Activated B cell treated with CpG ODN at 0.5 μM for 24 hours (primary cell): ENCODE data around the gene GUCY2F. TPM values are rescaled to one million over a fixed set of nuclear protein-coding genes. Genes with fewer than 3 reads are reported as not detected.

Experiments
- ATAC-seq: fragments of 200-7000 bp; cut with Tn5 transposase; one replicate; pipeline ENCODE4 v1.10.0; 2021; ENCODE audit warnings: low read depth, mild to moderate bottlenecking, moderate library complexity
- CTCF ChIA-PET: fragments of 350-600 bp; sonication (Branson Sonifier 250); formaldehyde crosslinking; loops from one replicate; lab custom pipeline; 2021; ENCODE audit warnings: antibody characterized with exemption; lab: Charles Lee
- POLR2A ChIA-PET: fragments of 350-600 bp; sonication (Branson Sonifier 250); formaldehyde crosslinking; loops from one replicate; lab custom pipeline; 2021; ENCODE audit warnings: antibody characterized with exemption; lab: Charles Lee
- DNase-seq: peaks from one replicate; pipeline ENCODE4 v3.0.0; 2022
- H3K27ac Mint-ChIP-seq: one replicate; pipeline ENCODE4 v1.8.0; 2020; ENCODE audit warnings: mixed read lengths
- H3K27me3 Mint-ChIP-seq: one replicate; pipeline ENCODE4 v1.8.0; 2021; ENCODE audit warnings: mixed read lengths
- H3K36me3 Mint-ChIP-seq: one replicate; pipeline ENCODE4 v1.8.0; 2021; ENCODE audit warnings: low read depth, mixed read lengths
- H3K4me1 Mint-ChIP-seq: one replicate; pipeline ENCODE4 v1.8.0; 2021; ENCODE audit warnings: mixed read lengths
- H3K4me3 Mint-ChIP-seq: one replicate; pipeline ENCODE4 v1.8.0; 2020; ENCODE audit warnings: mild to moderate bottlenecking, mixed read lengths
- H3K9me3 Mint-ChIP-seq: one replicate; pipeline ENCODE4 v1.8.0; 2020; ENCODE audit warnings: mixed read lengths
- CTCF ChIP-seq: fragments of 200-600 bp; IDR thresholded peaks from one replicate; pipeline ENCODE4 v1.8.0; 2022; ENCODE audit warnings: antibody characterized with exemption, mild to moderate bottlenecking
- intact Hi-C: fragments of 100-400 bp; cut with micrococcal nuclease; formaldehyde crosslinking; loops from one replicate; pipeline ENCODE4 v1.15.1; 2024
- total RNA-seq: library from RNA; stranded (reverse); gene quantifications from 2 replicates; pipeline ENCODE4 v1.2.3, GENCODE V29; 2022

Gene GUCY2F
- total RNA-seq, 1 donor from 2014 or later: not detected

GRCh38 chrX:109398833-109399232 lies 83.1 kb downstream of the GUCY2F start:
- no peaks in the 10 kb centered on the region for H3K4me1 Mint-ChIP-seq

DNA sequence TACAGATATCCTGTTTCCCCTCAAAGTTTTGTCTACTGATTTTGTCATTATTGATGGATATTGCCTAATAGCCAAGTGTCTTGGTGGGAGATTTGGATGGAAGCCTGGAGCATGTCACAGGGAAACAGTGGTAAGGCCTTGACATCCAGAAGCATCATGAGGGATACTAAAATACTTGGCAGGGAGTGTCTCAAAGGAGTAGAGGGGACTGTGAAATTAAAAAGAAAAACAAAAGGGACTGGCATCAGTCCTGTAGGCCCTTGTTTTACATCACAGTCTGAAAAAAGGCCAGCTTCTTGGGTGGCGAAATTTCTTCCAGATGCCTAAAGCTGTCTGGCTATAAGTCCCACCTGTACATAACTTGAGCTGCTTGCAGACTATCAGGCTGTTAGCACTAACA lies 83.8 kb downstream of the GUCY2F start:
- Mint-ChIP-seq H3K9me3 (no peaks in the 10 kb centered on the region), H3K4me1 (no peaks in the 10 kb centered on the region), H3K4me3 (no peak overlapping the region), H3K27ac (no peak overlapping the region), H3K27me3 (peaks cover 2% of the 10 kb centered on the region), H3K36me3 (no peaks in the 10 kb centered on the region)
- ChIA-PET CTCF (no interaction called here), POLR2A (no interaction called here)
- no peak for TF ChIP-seq CTCF
- no peak for DNase-seq
- intact Hi-C loops: no loop called here
- no peak for ATAC-seq

More at GRCh38 chrX:109398833-109399232, 83.1 kb downstream of the GUCY2F start:
- H3K9me3 Mint-ChIP-seq: no peaks in the 10 kb centered on the region
- ATAC-seq (no peak), DNase-seq (no peak)
- no peak overlapping the region for H3K4me3 Mint-ChIP-seq
- CTCF ChIA-PET: no interaction called here
- intact Hi-C loops: no loop called here
- peaks cover 2% of the 10 kb centered on the region for H3K27me3 Mint-ChIP-seq
- TF ChIP-seq CTCF: no peak
- H3K36me3 Mint-ChIP-seq: no peaks in the 10 kb centered on the region
- POLR2A ChIA-PET: no interaction called here
- H3K27ac Mint-ChIP-seq: no peak overlapping the region

GRCh38 chrX:109393859-109394258 lies 88.0 kb downstream of the GUCY2F start:
- POLR2A ChIA-PET: no interaction called here
- H3K4me3 Mint-ChIP-seq: no peak overlapping the region
- H3K36me3 Mint-ChIP-seq: no peaks in the 10 kb centered on the region
- H3K27me3 Mint-ChIP-seq: peaks cover 2% of the 10 kb centered on the region
- CTCF ChIA-PET: no interaction called here
- TF ChIP-seq CTCF: no peak
- no peaks in the 10 kb centered on the region for H3K4me1 Mint-ChIP-seq
- intact Hi-C loops: no loop called here
- no peak for DNase-seq
- H3K9me3 Mint-ChIP-seq: no peaks in the 10 kb centered on the region
- no peak for ATAC-seq
- no peak overlapping the region for H3K27ac Mint-ChIP-seq

- intact Hi-C loops: no loop called here
These were observed 89.0 kb downstream of the GUCY2F start for GRCh38 chrX:109392895-109393294.

DNA sequence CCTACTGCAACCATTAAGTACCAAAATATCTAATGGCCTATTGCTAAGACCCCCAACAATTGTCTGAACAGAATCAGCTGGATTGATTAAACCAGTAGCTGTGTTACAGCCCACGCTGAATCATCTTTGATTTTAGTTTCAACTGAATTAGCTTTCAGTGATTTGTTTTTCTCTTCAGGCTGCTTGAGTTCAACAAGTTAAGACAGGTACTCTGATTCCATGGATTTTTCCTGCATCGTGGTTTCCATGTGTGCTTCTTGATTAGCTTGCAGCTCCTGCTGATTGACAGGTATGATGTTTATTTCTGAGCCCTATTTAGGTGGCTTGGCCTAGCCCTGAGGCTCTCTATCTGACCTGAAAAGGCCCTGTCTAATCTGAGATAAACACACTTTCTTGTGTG lies 91.3 kb downstream of the GUCY2F start:
- Mint-ChIP-seq H3K4me1 (no peaks in the 10 kb centered on the region), H3K9me3 (no peaks in the 10 kb centered on the region), H3K27ac (no peak overlapping the region), H3K36me3 (no peaks in the 10 kb centered on the region), H3K27me3 (peaks cover 2% of the 10 kb centered on the region), H3K4me3 (no peak overlapping the region)
- TF ChIP-seq CTCF: no peak
- CTCF ChIA-PET: no interaction called here
- POLR2A ChIA-PET: no interaction called here
- intact Hi-C loops: no loop called here
- ATAC-seq: no peak
- no peak for DNase-seq

More at GRCh38 chrX:109392895-109393294, 89.0 kb downstream of the GUCY2F start:
- Mint-ChIP-seq H3K27me3 (peaks cover 2% of the 10 kb centered on the region), H3K4me3 (no peak overlapping the region), H3K27ac (no peak overlapping the region), H3K4me1 (no peaks in the 10 kb centered on the region), H3K36me3 (no peaks in the 10 kb centered on the region), H3K9me3 (no peaks in the 10 kb centered on the region)
- ChIA-PET CTCF (no interaction called here), POLR2A (no interaction called here)
- no peak for ATAC-seq
- no peak for DNase-seq
- no peak for TF ChIP-seq CTCF
